Measurements from ENCODE around the gene MCUB.
"Not testable (repeated sequence)": the region's sequence is repeated elsewhere in the genome, so short reads cannot be mapped to it uniquely, and the experiment has no call there.

The MCUB gene

GRCh38 chr4:109559983-109560686 lies at the start of gene MCUB:
MCUB (plus strand) TSS chr4:109560246; CDS start chr4:109560338, 92 bp downstream.
- DNase-seq = peak; percentile 57

GRCh38 chr4:109510687-109511086 lies 49.4 kb upstream of the MCUB start:
- DNase-seq = no peak

GRCh38 chr4:109511414-109511813 lies 48.6 kb upstream of the MCUB start:
- no peak for DNase-seq

GRCh38 chr4:109513368-109513767 lies 46.7 kb upstream of the MCUB start:
- DNase-seq = not testable (repeated sequence)

- no peak for DNase-seq
These were observed 27.9 kb upstream of the MCUB start for GRCh38 chr4:109532182-109532581.

DNA sequence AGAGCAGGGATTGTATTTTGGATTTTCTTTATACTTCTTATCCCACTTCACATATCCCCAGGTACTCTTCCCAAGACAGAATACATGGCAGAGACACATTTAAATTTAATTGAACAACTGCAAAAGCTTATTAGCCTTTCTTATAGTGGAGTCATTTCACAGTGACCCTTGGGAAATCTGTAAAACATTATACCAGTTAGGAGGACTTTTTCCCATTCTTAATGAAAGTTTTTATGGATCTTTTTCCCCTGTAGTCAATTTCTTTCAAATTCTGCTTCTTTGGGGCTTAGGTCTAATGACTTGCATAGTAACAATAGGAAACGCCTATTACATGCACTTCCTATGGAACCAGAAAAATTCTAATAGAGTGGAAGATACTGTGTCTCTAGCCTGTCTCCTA lies 14.6 kb upstream of the MCUB start:
- no peak for DNase-seq

GRCh38 chr4:109547394-109547793 lies 12.7 kb upstream of the MCUB start:
- no peak for DNase-seq

DNA sequence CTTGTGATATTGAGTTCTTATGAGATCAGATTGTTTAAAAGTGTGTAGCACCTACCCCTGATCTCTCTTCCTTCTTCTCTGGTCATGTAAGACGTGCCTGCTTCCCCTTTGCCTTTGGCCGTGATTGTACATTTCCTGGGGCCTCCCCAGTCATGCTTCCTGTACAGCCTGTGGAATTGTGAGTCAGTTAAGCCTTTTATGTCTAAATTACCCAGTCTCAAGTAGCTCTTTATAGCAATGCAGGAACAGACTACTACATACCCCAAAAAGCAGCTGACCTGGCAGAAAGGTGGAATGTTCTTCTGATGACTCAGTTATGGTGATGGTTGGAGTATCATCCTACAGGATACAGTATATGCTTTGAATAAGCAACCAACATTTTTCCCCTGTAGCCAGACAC lies 11.4 kb upstream of the MCUB start:
- DNase-seq = no peak

DNA sequence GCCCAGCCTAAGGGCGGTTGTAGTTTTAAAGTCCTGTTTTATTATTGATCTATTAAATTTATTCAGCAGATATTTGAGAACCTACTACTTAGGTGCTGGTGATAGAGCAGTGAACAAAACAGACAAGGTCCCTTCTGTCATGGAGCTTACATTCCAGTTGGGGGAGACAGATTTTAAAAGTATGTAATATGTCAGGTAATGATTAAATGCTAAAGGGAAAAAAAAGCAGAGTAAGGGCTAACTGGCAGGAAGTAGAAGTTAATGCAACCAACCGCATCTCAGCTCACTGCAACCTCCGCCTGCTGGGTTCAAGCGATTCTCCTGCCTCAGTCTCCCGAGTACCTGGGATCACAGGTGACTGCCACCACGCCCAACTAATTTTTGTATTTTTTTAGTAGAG lies 7.8 kb upstream of the MCUB start:
- DNase-seq = no peak

DNA sequence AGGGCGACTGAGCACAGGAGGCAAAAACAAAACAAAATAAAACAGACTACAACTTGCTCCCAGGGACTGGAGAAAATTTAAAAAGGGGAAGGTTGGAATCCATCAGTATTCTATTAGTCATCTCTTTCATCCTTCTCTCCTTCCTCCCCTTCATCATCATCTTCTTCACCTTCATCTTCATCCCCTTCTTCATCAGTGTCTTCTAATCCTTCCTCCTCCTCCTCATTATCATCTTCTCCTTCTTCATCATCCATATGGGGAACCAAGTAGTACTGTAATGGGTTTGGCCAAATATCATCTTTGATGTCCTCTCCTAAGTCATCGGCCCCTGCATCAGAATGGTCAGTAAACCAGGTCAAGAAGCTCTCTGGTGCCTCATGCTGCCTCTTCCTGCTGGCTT lies 6.9 kb upstream of the MCUB start:
- DNase-seq = no peak

- DNase-seq = no peak
These were observed 5.1 kb upstream of the MCUB start for GRCh38 chr4:109554971-109555370.

- no peak for DNase-seq
These were observed 2.6 kb upstream of the MCUB start for GRCh38 chr4:109557433-109557832.

GRCh38 chr4:109558095-109558494 lies 2.0 kb upstream of the MCUB start:
- DNase-seq = not testable (repeated sequence)

DNA sequence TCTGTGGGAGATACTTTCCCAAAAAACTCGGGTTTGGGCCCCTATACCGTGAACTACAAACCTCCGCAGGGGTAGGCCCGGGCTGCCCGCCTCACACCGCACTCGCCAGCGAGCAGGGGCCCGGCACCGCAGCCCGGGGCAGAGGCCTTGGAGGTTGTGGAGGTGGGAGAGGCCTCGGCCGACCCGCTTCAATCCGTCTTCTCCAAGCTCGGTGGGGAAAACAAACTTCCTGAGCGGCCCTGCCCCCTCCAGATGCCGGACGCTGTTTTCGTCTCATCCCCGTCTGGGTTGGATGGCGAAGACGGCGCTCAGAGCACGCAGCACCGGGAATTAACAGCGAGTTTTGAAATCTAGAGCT lies 442 bp upstream of the MCUB start:
- no peak for DNase-seq

GRCh38 chr4:109560687-109561461 lies 828 bp downstream of the MCUB start:
- peak; percentile 18 for DNase-seq

DNA sequence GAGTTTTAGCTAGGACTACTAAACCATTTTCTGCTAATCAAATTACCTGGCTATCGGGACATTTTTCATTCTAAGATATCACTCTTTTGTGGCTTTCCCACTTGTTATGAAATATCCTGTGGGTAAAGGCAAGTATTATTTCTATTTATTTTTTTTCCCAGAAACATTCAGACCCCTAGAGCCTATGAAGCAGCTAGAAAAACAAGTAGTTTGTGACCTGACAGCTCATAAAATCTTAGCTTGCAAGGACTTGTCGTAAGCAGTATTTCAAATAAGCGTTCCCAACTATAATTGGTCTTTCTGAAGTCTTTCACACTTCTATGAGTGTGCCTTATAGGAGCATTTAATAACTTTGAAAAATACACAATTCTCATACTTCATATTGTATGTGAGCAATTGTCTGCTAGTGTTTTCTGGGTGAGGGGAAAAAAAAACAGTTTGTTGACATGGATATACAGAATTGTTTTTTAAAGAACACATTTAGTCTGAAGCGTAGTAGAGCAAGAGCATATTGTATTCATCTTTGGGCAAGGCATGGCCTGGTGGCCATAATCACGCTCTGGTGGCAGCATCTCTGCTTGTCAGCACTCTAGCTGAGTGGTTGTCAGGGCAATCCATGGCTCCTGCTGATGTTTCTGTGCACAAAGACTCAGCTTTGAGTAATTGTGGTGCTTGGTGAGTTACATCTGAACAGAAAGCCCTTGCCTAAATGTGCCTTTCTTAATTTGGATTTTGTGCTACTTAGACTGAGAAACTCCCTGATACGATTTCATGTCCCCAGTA lies 2.6 kb downstream of the MCUB start:
- DNase-seq = peak; percentile 28

DNA sequence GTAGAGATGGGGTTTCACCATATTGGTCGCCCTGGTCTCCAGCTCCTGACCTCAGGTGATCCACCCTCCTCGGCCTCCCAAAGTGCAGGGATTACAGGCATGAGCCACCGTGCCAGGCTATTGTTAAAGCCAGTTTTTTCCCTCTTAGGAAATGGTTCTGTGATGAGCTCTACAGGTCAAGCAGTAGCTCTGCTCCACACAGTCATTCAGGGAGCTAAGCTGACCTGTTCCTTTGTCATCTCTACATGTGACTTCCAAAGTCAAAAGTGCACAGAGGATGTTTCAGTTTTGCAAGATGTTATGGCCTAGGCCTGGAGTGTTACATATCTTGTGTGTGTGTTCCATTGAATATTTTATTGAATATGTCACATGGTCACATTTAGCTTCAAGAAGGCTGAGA lies 11.4 kb downstream of the MCUB start:
- DNase-seq = no peak

DNA sequence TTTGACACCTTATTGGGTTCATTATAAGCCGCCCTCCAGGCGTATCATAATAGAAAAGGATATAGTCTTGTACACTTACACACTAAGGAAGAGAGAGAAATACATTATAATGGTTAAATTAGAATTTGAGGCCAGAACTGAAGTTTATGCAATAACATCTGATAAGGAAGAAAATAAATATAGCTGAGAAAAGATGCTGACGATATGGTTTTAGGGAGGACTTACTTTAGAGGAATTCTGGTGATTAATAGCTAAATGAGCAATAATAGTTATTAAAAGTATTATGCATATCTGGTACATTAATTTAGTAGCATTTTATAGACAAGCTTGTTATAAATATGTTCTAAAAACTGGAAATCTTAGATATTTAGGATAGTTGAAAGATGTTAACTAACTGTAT lies 12.1 kb downstream of the MCUB start:
- DNase-seq = no peak

DNA sequence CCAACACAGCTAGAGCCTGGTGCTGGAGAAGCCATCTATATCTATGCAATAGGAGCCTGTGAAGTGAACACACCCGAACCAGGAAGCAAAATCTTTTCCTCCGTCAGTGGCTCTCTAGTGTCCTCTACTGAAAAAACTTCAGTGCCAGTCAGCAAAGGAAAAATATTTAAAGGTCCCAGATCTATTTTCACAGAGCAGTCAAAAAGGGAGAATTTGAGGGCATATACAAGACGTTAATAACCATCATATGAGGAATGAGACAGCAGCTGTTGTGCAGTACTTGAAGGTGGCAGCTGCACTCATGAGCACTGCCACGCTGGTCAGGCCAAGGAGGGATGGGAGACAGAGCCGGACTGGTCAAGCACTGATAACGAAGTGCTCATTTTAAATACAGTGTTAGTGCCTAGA lies 14.4 kb downstream of the MCUB start:
- no peak for DNase-seq

DNA sequence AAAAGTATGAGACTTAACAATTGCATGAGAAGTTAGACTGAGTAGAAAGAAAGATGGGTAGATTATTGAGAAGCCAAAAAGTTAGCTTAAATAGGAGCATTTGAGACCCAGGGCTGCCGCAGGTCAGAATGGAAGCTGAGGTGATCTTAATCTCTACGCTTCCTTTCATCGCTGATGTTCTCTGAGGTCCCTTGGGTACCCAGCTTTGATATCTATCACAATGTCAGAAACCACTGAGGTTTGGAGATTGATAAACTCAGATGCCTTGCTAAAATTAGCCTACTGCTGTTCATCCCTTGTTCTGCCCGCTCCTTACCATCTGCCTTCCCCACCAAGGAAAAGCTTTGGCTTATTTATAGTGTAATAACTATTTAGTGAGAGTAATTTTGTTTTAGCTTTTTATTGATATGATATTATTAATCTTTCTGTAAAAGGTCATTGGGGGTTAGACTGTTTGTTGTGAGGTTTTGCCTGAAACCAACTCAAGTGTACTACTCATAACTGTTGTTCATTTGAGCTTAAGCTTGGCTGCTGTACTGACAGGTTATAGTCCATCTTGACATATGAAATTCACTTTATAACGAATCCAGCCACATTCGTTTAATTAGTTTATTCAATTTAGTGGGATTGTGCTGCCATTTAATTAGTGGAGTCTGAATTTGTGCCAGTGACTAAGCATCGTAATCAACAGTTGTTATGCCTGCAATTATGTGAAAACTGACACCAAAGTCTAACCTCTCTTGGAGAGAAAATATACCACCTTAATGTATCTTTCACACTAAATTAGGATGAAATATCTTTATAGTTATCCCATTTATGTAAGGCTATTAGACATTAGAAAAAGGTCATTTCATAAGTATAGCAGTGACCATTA lies 15.1 kb downstream of the MCUB start:
- DNase-seq = no peak

GRCh38 chr4:109576462-109576861 lies 16.4 kb downstream of the MCUB start:
- no peak for DNase-seq

GRCh38 chr4:109578846-109579245 lies 18.8 kb downstream of the MCUB start:
- no peak for DNase-seq

GRCh38 chr4:109579997-109580396 lies 20.0 kb downstream of the MCUB start:
- DNase-seq = not testable (repeated sequence)

Data from DMS79 treated with DMSO at 0.1 percent for 48 hours (cell line).